GM12878 (cell line): ENCODE measurements around the gene SGF29. TPM values are rescaled to one million over a fixed set of nuclear protein-coding genes. Genes with fewer than 3 reads are reported as not detected.
"Not testable (repeated sequence)": the region's sequence is repeated elsewhere in the genome, so short reads cannot be mapped to it uniquely, and the experiment has no call there.

Experiments
- ATAC-seq: fragments of 200-7000 bp; cut with Tn5 transposase; 3 replicates; pipeline ENCODE4 v1.9.1; 2020; ENCODE audit warnings: mild to moderate bottlenecking, moderate library complexity
- BruUV-seq: library from RNA; stranded (reverse); fragments of 400-500 nt; replicated peaks from 2 replicates; lab custom pipeline; 2021; lab: Mats Ljungman, UMichigan
- CTCF ChIA-PET: fragments of 300-600 bp; sonication (Branson Sonifier 250); formaldehyde crosslinking; extraction: SDS; loops from one replicate; lab custom pipeline; 2021; ENCODE audit warnings: inconsistent platforms; lab: Yijun Ruan, JAX
- POLR2A ChIA-PET: fragments of 350-600 bp; formaldehyde crosslinking; extraction: SDS; loops from one replicate; lab custom pipeline; 2021; ENCODE audit warnings: inconsistent platforms; lab: Charles Lee
- RAD21 ChIA-PET: fragments of 300-600 bp; sonication (Branson Sonifier 250); formaldehyde crosslinking; loops from one replicate; lab custom pipeline; 2023; ENCODE audit warnings: antibody characterized with exemption; ENCODE audit not compliant: unreplicated experiment; lab: Charles Lee
- SMC1A ChIA-PET: fragments of 300-600 bp; sonication (Branson Sonifier 250); formaldehyde crosslinking; loops from one replicate; lab custom pipeline; 2023; ENCODE audit not compliant: unreplicated experiment, uncharacterized antibody; lab: Charles Lee
- DNase-seq: peaks from one replicate; pipeline ENCODE4 v3.0.0-alpha.2; 2011; ENCODE audit warnings: low read depth, low spot score
- FAIRE-seq: peaks from 3 replicates; lab custom pipeline; 2011; peaks lifted over from hg19 to GRCh38; lab: Jason Lieb, UNC
- H2AFZ ChIP-seq: 2 replicates; pipeline ENCODE4 v1.6.0; 2011; ENCODE audit warnings: low read depth, low read length, control low read depth; ENCODE audit not compliant: control insufficient read depth
- H3K27ac ChIP-seq: 2 replicates; pipeline ENCODE4 v1.5.1; 2011; ENCODE audit warnings: control low read depth; ENCODE audit not compliant: control insufficient read depth, insufficient read depth
- H3K27me3 ChIP-seq, 2 experiments: replicated peaks in 1 of 2; 2 replicates each; pipeline versions ENCODE4 v1.6.0 to v1.6.1; 2011; ENCODE audit warnings: low read length in 1 of 2; ENCODE audit not compliant: control insufficient read depth in 2 of 2, insufficient read depth in 2 of 2
- H3K36me3 ChIP-seq, 2 experiments: 2 replicates each; pipeline ENCODE4 v1.5.1; 2011; ENCODE audit warnings: low read length in 1 of 2; ENCODE audit not compliant: control insufficient read depth in 2 of 2, insufficient read depth in 2 of 2
- H3K4me1 ChIP-seq: 2 replicates; pipeline ENCODE4 v1.6.1; 2011; ENCODE audit warnings: mild to moderate bottlenecking, low read length, moderate library complexity, mixed read lengths; ENCODE audit not compliant: control insufficient read depth, insufficient read depth
- H3K4me2 ChIP-seq: 2 replicates; pipeline ENCODE4 v1.6.0; 2011; ENCODE audit warnings: control low read depth; ENCODE audit not compliant: control insufficient read depth, insufficient read depth
- H3K4me3 ChIP-seq: fragments of 200-600 bp; sonication (generic); 2 replicates; pipeline ENCODE4 v1.5.1; 2016
- H3K79me2 ChIP-seq: 2 replicates; pipeline ENCODE4 v1.6.0; 2011; ENCODE audit warnings: low read length; ENCODE audit not compliant: control insufficient read depth, insufficient read depth
- H3K9ac ChIP-seq: 2 replicates; pipeline ENCODE4 v1.8.0; 2011; ENCODE audit warnings: low read length, control low read depth, mixed read lengths; ENCODE audit not compliant: control insufficient read depth, insufficient read depth
- H3K9me3 ChIP-seq: replicated peaks from 3 replicates; pipeline ENCODE4 v1.5.1; 2011; ENCODE audit warnings: mild to moderate bottlenecking, low read length; ENCODE audit not compliant: control insufficient read depth, insufficient read depth
- H4K20me1 ChIP-seq: 2 replicates; pipeline ENCODE4 v1.6.0; 2011; ENCODE audit not compliant: control insufficient read depth, insufficient read depth
- RAD21 ChIP-seq: IDR thresholded peaks from 2 replicates; pipeline ENCODE4 v1.6.1; 2011; ENCODE audit warnings: mild to moderate bottlenecking, low read depth, low read length, moderate library complexity; ENCODE audit not compliant: insufficient read depth
- RELA ChIP-seq: fragments of 450-650 bp; IDR thresholded peaks from 2 replicates; pipeline ENCODE4 v1.8.0; 2014; ENCODE audit warnings: borderline replicate concordance; ENCODE audit not compliant: partially characterized antibody
- SMC3 ChIP-seq: IDR thresholded peaks from 2 replicates; pipeline ENCODE4 v1.6.1; 2011; ENCODE audit warnings: low read length, improper control_type of control experiment, borderline replicate concordance
- WGBS: methylation state at CpG from one replicate; pipeline ENCODE4 v1.1.6; 2016; ENCODE audit warnings: low lambda C conversion rate; ENCODE audit not compliant: insufficient replicate concordance, insufficient coverage; ENCODE audit errors: missing lambda C conversion rate; 5-methylcytosine and 5-hydroxymethylcytosine counted together
- in situ Hi-C: fragments of 300-500 bp; cut with MboI; formaldehyde crosslinking; loops from 9 replicates; pipeline ENCODE4 v1.14.3; 2018; ENCODE audit warnings: mixed read lengths
- intact Hi-C: fragments of 100-400 bp; cut with micrococcal nuclease; formaldehyde crosslinking; loops from one replicate; pipeline ENCODE4 v1.14.2; 2022; ENCODE audit not compliant: unreplicated experiment
- polyA plus RNA-seq, 11 experiments: library from polyadenylated mRNA; depleted of rRNA in 4 of 11; unstranded in 6 of 11; stranded (reverse) in 5 of 11; fragments of >200 nt; fragmentation: Nextera tagmentation in 4 of 11; fragmentation: Illumina TruSeq in 1 of 11; extraction: Ambion mirVana in 4 of 11; extraction: Trizol in 1 of 11; gene quantifications; 1 replicate in 1 of 11; 2 replicates in 10 of 11; pipeline versions ENCODE4 v1.2.1 to v1.2.3, GENCODE V29; 2011 to 2016; ENCODE audit warnings: inconsistent platforms in 2 of 11, missing spikeins in 2 of 11, low read depth in 1 of 11
- total RNA-seq, 4 experiments: library from RNA; depleted of rRNA in 3 of 4; stranded (reverse); fragments of >200 nt in 3 of 4; fragmentation: Illumina TruSeq in 1 of 4; extraction: Trizol in 1 of 4; gene quantifications; 2 replicates each; pipeline versions ENCODE4 v1.2.1 to v1.2.3, GENCODE V29; 2013 to 2021
- TF ChIP-seq, protein P1 (sequence below), 3 experiments: IDR thresholded peaks in 2 of 3; conservative IDR thresholded peaks in 1 of 3; 2 replicates each; pipeline ENCODE4 v1.5.1; 2011; ENCODE audit warnings: low read depth in 3 of 3, low read length in 3 of 3, mild to moderate bottlenecking in 3 of 3, control low read depth in 2 of 3, moderate library complexity in 2 of 3, inconsistent platforms in 1 of 3, mixed read lengths in 1 of 3; ENCODE audit not compliant: control insufficient read depth in 2 of 3, insufficient read depth in 1 of 3; ENCODE audit errors: extremely low read depth in 1 of 3

SGF29 gene
- total and polyA plus RNA-seq, 10 of the 15 experiments (the other 5 are each of a cell fraction or from before 2014, with no cell fraction given): 2.2 to 20.1 (median 12.3) TPM

DNA sequence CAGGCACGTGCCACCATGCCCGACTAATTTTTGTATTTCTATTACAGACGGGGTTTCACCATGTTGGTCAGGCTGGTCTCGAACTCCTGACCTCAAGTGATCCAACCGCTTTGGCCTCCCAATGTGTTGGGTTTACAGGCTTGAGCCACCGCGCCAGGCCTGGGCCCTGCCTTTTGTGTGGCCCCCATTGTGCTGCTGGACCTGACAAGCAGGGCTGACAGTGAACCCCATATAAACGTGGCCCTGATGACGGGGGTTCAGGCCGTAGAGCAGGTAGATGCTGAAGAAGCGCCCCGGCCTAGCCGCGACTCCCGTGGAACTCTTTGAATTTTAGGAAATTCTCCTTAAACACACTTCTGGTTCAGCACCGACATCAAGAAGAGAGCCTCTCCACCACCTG, 60.8 kb downstream of the SGF29 start:
- H3K27ac ChIP-seq, DNase-seq, H2AFZ ChIP-seq, H4K20me1 ChIP-seq, H3K36me3 ChIP-seq, H3K9ac ChIP-seq, CTCF ChIA-PET, H3K79me2 ChIP-seq, POLR2A ChIA-PET, SMC1A ChIA-PET, RAD21 ChIA-PET, H3K4me2 ChIP-seq, H3K9me3 ChIP-seq, FAIRE-seq, H3K4me1 ChIP-seq, intact Hi-C loops, H3K27me3 ChIP-seq, BruUV-seq, H3K4me3 ChIP-seq, ATAC-seq, in situ Hi-C loops: not testable (repeated sequence)
- 32% methylated on average over 10 of the region's 16 CpGs for WGBS

DNA sequence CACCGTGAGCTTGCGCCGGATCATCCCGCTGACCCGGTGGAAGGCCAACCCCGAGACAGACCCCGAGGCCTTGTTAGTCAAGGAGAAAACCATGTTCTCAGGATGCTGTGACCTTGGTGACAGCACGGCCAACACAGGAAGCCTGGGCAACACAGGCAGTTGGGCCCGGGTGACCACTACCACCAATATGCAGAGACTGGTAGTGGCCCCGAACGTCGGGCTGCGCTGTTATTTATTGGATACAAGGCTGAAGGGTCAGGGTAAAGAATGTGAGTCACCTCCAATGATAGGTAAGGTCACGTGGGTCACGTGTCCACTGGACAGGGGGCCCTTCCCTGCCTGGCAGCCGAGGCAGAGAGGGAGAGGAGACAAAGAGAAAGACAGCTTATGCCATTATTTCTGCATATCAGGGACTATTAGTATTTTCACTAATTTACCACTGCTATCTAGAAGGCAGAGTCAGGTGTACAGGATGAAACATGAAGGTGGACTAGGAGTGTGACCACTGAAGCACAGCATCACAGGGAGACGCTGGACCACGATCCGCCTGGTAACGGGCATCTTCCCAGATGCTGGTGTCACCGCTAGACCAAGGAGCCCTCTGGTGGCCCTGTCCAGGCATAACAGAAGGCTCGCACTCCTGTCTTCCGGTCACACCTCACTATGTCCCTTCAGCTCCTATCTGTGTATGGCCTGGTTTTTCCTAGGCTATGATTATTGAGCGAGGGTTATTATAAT, 61.9 kb downstream of the SGF29 start:
- BruUV-seq, in situ Hi-C loops, intact Hi-C loops, H3K27me3 ChIP-seq, FAIRE-seq, H3K4me1 ChIP-seq, H3K79me2 ChIP-seq, H3K27ac ChIP-seq, DNase-seq, H3K4me2 ChIP-seq, H2AFZ ChIP-seq, POLR2A ChIA-PET, H4K20me1 ChIP-seq, H3K9me3 ChIP-seq, H3K36me3 ChIP-seq, H3K4me3 ChIP-seq, H3K9ac ChIP-seq: not testable (repeated sequence)
- 36% methylated on average over 17 of the region's 24 CpGs for WGBS
- SMC1A ChIA-PET: interaction anchor here (1.5 kb wide), 1 partner anchor 56 kb away, joined by 3 read pairs; no protein-coding TSS in a partner anchor
- RAD21 ChIA-PET: interaction anchor here (0.6 to 1.5 kb wide), 2 partner anchors 61 to 291 kb away, joined by 3 to 7 read pairs; partner anchors contain the start of gene SGF29
- CTCF ChIA-PET: interaction anchor here (0.8 to 2.1 kb wide), 7 partner anchors 36 to 290 kb away, joined by 3 to 4 read pairs (median 3); partner anchors contain the start of gene NPIPB7
- TF ChIP-seq, protein P1, sequence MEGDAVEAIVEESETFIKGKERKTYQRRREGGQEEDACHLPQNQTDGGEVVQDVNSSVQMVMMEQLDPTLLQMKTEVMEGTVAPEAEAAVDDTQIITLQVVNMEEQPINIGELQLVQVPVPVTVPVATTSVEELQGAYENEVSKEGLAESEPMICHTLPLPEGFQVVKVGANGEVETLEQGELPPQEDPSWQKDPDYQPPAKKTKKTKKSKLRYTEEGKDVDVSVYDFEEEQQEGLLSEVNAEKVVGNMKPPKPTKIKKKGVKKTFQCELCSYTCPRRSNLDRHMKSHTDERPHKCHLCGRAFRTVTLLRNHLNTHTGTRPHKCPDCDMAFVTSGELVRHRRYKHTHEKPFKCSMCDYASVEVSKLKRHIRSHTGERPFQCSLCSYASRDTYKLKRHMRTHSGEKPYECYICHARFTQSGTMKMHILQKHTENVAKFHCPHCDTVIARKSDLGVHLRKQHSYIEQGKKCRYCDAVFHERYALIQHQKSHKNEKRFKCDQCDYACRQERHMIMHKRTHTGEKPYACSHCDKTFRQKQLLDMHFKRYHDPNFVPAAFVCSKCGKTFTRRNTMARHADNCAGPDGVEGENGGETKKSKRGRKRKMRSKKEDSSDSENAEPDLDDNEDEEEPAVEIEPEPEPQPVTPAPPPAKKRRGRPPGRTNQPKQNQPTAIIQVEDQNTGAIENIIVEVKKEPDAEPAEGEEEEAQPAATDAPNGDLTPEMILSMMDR (IDR thresholded peaks at IDR 0.05 in 2 of 3, conservative IDR thresholded peaks at IDR 0.05 in 1 of 3; ENCODE audit: control insufficient read depth in 2 of 3, extremely low read depth in 1 of 3, insufficient read depth in 1 of 3, low read depth in 3 of 3, low read length in 3 of 3): peak; percentile 44 to 58 (median 46)
- peak; percentile 54 for TF ChIP-seq RAD21
- peak; percentile 24; the same call in 1 of the 2 replicates for TF ChIP-seq SMC3
- peak; percentile 19 for TF ChIP-seq RELA
- peak; percentile 49 for ATAC-seq

DNA sequence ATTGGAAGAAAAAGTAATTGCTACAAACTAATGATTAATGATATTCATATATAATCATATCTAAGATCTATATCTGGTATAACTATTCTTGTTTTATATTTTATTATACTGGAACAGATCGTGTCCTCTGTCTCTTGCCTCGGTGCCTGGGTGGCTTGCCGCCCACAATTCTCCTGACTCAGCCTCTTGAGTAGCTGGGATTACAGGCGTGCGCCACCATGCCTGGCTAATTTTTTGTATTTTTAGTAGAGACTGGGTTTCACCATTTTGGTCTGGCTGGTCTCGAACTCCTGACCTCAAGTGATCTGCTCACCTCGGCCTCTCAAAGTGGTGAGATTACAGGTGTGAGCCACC, 62.5 kb downstream of the SGF29 start:
- 47% methylated on average over 7 of the region's 7 CpGs for WGBS
- H3K79me2 ChIP-seq, DNase-seq, H3K27me3 ChIP-seq, H3K27ac ChIP-seq, in situ Hi-C loops, H3K4me2 ChIP-seq, H3K9me3 ChIP-seq, ATAC-seq, POLR2A ChIA-PET, BruUV-seq, H3K4me1 ChIP-seq, H2AFZ ChIP-seq, H4K20me1 ChIP-seq, FAIRE-seq, H3K4me3 ChIP-seq, H3K36me3 ChIP-seq, intact Hi-C loops, H3K9ac ChIP-seq: not testable (repeated sequence)
- SMC1A ChIA-PET: interaction anchor here (1.5 kb wide), 1 partner anchor 57 kb away, joined by 3 read pairs; no protein-coding TSS in a partner anchor
- CTCF ChIA-PET: interaction anchor here (0.8 to 2.1 kb wide), 7 partner anchors 36 to 291 kb away, joined by 3 to 4 read pairs (median 3); partner anchors contain the start of gene NPIPB7
- RAD21 ChIA-PET: interaction anchor here (0.6 to 1.5 kb wide), 2 partner anchors 61 to 292 kb away, joined by 3 to 7 read pairs; partner anchors contain the start of gene SGF29
